ENCODE data around the gene ABCA13. TPM values are rescaled to one million over a fixed set of nuclear protein-coding genes. Genes with fewer than 3 reads are reported as not detected.

Gene ABCA13
- total and polyA plus RNA-seq, 2 experiments from 2014 or later: 0.11 TPM; not detected in 1

DNA sequence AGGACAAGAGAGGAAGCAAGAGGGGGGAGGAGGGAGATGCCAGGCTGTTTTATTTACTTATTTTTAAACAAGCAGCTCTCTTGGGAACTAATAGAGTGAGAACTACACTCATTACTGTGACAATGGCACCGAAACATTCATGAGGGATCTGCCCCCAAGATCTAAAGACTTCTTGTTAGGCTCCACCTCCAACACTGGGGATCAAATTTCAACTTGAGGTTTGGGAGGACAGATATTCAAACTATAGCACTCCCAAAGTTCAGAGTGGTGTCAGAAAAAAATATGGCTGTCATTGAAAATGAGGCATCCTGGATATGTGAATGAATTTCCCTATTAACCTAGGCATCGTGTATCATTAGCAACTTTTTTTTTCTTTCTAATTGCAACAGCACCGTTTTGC, 145.5 kb downstream of the ABCA13 start:
- H3K4me1 ChIP-seq (ENCODE audit: insufficient read depth): peaks cover 11% of the 10 kb centered on the region
- in situ Hi-C loops (cut with MboI): no loop called here
- H2AFZ ChIP-seq: no peak overlapping the region
- H3K9ac ChIP-seq: no peak overlapping the region
- H4K20me1 ChIP-seq (ENCODE audit: insufficient read depth): no peaks in the 10 kb centered on the region
- 27 to 34% methylated on average over 3 of the region's 3 CpGs for WGBS, 2 experiments (ENCODE audit: low coverage in 1 of 2, low lambda C conversion rate in 2 of 2, missing lambda C conversion rate in 2 of 2)
- H3K79me2 ChIP-seq (ENCODE audit: insufficient read depth): no peaks in the 10 kb centered on the region
- no peak overlapping the region for H3K27ac ChIP-seq
- H3F3A ChIP-seq (ENCODE audit: insufficient read depth): peaks cover 6% of the 10 kb centered on the region; the same call in 1 of the 2 replicates
- no peaks in the 10 kb centered on the region for H3K9me2 ChIP-seq (ENCODE audit: insufficient read depth)
- no peaks in the 10 kb centered on the region for H3K36me3 ChIP-seq (ENCODE audit: low read depth)
- TF ChIP-seq EZH2 (IDR thresholded peaks at IDR 0.05; ENCODE audit: insufficient read depth, poor library complexity, severe bottlenecking) (no peak), EZH2phosphoT487 (IDR thresholded peaks at IDR 0.05; ENCODE audit: insufficient read depth, low read depth) (no peak)
- H3K9me3 ChIP-seq (ENCODE audit: low read depth): no peaks in the 10 kb centered on the region
- H3K27me3 ChIP-seq (replicated peaks; ENCODE audit: insufficient read depth): no peaks in the 10 kb centered on the region
- no peak overlapping the region for H3K4me2 ChIP-seq (ENCODE audit: unreplicated experiment)
- no peak overlapping the region for H3K4me3 ChIP-seq
- no peak for DNase-seq

DNA sequence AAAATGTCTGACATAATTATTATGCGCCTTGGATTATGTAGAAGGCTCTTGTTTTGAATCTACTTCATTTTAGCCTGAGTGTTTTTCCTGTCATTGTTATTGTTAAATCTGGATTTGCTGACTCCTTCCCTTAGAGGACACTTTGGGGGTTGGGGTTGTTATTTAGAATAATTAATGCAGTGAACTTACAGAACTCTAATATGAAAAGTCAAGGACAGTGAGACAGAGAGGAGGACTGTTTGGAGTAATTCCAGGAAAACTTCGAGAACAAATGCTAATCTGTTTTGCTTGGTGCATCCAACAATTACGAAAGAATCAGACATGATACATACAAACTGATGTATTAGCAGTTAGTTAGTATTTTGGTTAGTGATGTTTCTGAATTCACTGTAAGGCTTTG, 146.1 kb downstream of the ABCA13 start:
- no peak overlapping the region for H3K4me3 ChIP-seq
- no peak for TF ChIP-seq EZH2phosphoT487 (IDR thresholded peaks at IDR 0.05; ENCODE audit: insufficient read depth, low read depth)
- no peak overlapping the region for H2AFZ ChIP-seq
- no peaks in the 10 kb centered on the region for H3K9me2 ChIP-seq (ENCODE audit: insufficient read depth)
- H3F3A ChIP-seq (ENCODE audit: insufficient read depth): peaks cover 4% of the 10 kb centered on the region; the same call in 1 of the 2 replicates
- H4K20me1 ChIP-seq (ENCODE audit: insufficient read depth): no peaks in the 10 kb centered on the region
- H3K4me1 ChIP-seq (ENCODE audit: insufficient read depth): peaks cover 5% of the 10 kb centered on the region
- H3K9ac ChIP-seq: no peak overlapping the region
- no peak overlapping the region for H3K4me2 ChIP-seq (ENCODE audit: unreplicated experiment)
- H3K27me3 ChIP-seq (replicated peaks; ENCODE audit: insufficient read depth): no peaks in the 10 kb centered on the region
- H3K79me2 ChIP-seq (ENCODE audit: insufficient read depth): no peaks in the 10 kb centered on the region
- H3K9me3 ChIP-seq (ENCODE audit: low read depth): no peaks in the 10 kb centered on the region
- in situ Hi-C loops (cut with MboI): no loop called here
- H3K27ac ChIP-seq: no peak overlapping the region
- H3K36me3 ChIP-seq (ENCODE audit: low read depth): no peaks in the 10 kb centered on the region
- WGBS, 2 experiments (ENCODE audit: low coverage in 1 of 2, low lambda C conversion rate in 2 of 2, missing lambda C conversion rate in 2 of 2): 31 to 42% methylated on average over 3 of the region's 3 CpGs
- no peak for DNase-seq

DNA sequence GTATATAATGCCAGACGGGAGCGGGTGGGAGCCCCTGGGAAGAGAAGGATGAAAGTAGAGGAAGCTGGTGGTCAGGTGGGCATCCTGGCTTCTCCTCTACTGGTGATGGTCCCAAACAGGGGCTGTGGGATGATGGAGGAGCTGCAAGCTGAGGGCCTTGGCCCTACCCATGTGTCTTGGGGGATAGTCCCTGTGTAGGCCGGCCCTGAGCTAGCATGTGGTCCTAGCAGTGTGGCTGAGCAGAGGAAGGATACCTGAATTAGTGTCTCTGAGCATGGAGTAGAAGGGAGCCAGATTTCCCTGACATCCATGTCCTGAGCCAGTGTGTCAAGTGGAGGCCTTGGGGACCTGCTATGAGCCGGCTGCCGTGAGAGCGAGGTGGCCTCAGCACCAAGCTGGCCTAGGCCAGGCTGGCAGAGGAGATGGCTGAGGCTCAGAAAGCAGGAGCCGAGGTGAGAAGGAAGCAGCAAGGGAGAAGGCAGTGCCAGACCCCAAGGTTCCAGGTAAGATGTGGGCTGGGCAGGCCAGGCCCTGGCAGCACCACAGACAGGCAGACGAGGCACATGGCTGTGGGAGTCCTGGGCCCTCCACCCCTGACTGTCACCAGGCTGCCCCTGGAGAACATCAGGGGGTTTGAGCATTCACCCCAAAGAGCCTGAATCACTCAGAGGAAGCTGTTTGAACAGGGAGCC, 150.2 kb downstream of the ABCA13 start:
- H3K79me2 ChIP-seq (ENCODE audit: insufficient read depth): no peaks in the 10 kb centered on the region
- H3K4me1 ChIP-seq (ENCODE audit: insufficient read depth): no peaks in the 10 kb centered on the region
- H3K27ac ChIP-seq: no peak overlapping the region
- 60 to 62% methylated on average over 8 of the region's 8 CpGs for WGBS, 2 experiments (ENCODE audit: low coverage in 1 of 2, low lambda C conversion rate in 2 of 2, missing lambda C conversion rate in 2 of 2)
- H3F3A ChIP-seq (ENCODE audit: insufficient read depth): no peaks in the 10 kb centered on the region
- no peaks in the 10 kb centered on the region for H3K27me3 ChIP-seq (replicated peaks; ENCODE audit: insufficient read depth)
- no peak for TF ChIP-seq EZH2phosphoT487 (IDR thresholded peaks at IDR 0.05; ENCODE audit: insufficient read depth, low read depth)
- no peak overlapping the region for H3K9ac ChIP-seq
- no peaks in the 10 kb centered on the region for H3K9me3 ChIP-seq (ENCODE audit: low read depth)
- H3K36me3 ChIP-seq (ENCODE audit: low read depth): no peaks in the 10 kb centered on the region
- in situ Hi-C loops (cut with MboI): no loop called here
- DNase-seq: no peak
- H3K9me2 ChIP-seq (ENCODE audit: insufficient read depth): no peaks in the 10 kb centered on the region
- H3K4me3 ChIP-seq: no peak overlapping the region
- H4K20me1 ChIP-seq (ENCODE audit: insufficient read depth): no peaks in the 10 kb centered on the region
- no peak overlapping the region for H2AFZ ChIP-seq
- H3K4me2 ChIP-seq (ENCODE audit: unreplicated experiment): no peak overlapping the region

DNA sequence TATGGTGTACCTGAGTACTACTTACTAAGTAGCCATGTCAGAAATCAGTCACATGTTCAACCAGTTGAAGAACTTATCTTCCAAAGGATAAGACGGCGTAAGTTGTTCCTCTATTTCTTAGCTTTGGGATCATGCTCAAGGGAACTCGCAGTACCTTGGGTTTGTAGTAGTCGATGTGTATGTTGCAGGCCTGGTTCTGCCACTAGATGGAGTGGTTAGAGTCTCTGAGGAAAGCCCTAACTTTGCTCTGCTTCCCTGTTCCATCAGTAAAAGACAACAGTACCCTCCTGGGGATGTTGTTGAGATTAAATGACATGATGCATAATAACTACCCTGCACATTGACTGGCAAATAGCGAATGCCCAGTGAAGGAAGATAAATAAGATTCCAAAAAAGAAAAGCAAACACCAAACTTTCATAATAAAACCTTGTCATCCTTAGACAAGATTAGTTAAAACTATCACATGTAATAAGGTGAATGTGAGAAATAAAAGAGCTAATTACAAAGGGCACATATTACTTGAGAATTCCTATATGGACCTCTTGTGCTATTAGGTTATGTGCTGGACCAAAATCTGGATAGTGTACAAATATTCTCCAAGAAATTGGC, 165.9 kb downstream of the ABCA13 start:
- Histone ChIP-seq H3K9ac (no peak overlapping the region), H4K20me1 (ENCODE audit: insufficient read depth) (no peaks in the 10 kb centered on the region), H3K4me2 (ENCODE audit: unreplicated experiment) (no peak overlapping the region), H3K36me3 (ENCODE audit: low read depth) (no peaks in the 10 kb centered on the region), H3K9me2 (ENCODE audit: insufficient read depth) (no peaks in the 10 kb centered on the region), H3K9me3 (ENCODE audit: low read depth) (no peaks in the 10 kb centered on the region), H3K27ac (no peak overlapping the region), H2AFZ (no peak overlapping the region), H3K79me2 (ENCODE audit: insufficient read depth) (no peaks in the 10 kb centered on the region), H3K4me1 (ENCODE audit: insufficient read depth) (no peaks in the 10 kb centered on the region), H3K27me3 (replicated peaks; ENCODE audit: insufficient read depth) (no peaks in the 10 kb centered on the region; the same call in 1 of the 2 replicates), H3K4me3 (no peak overlapping the region), H3F3A (ENCODE audit: insufficient read depth) (no peaks in the 10 kb centered on the region)
- TF ChIP-seq EZH2 (IDR thresholded peaks at IDR 0.05; ENCODE audit: insufficient read depth, poor library complexity, severe bottlenecking) (no peak), EZH2phosphoT487 (IDR thresholded peaks at IDR 0.05; ENCODE audit: insufficient read depth, low read depth) (no peak)
- in situ Hi-C loops (cut with MboI): loop anchor here (25.0 kb wide), 1 partner anchor 1525 kb away; no protein-coding TSS in a partner anchor
- DNase-seq: peak; percentile 37
- 39 to 41% methylated on average over 5 of the region's 5 CpGs for WGBS, 2 experiments (ENCODE audit: low coverage in 1 of 2, low lambda C conversion rate in 2 of 2, missing lambda C conversion rate in 2 of 2)

All from GM23248 (cell line).